Cerebellar cortex (tissue), 1 donor: Measurements from ENCODE around the gene JUP.
"Not testable (repeated sequence)": the region's sequence is repeated elsewhere in the genome, so short reads cannot be mapped to it uniquely, and the experiment has no call there.

Experiments
- DNase-seq: peaks from one replicate; pipeline ENCODE4 v3.0.0-alpha.2; 2015; ENCODE audit warnings: low spot score

The JUP gene

DNA sequence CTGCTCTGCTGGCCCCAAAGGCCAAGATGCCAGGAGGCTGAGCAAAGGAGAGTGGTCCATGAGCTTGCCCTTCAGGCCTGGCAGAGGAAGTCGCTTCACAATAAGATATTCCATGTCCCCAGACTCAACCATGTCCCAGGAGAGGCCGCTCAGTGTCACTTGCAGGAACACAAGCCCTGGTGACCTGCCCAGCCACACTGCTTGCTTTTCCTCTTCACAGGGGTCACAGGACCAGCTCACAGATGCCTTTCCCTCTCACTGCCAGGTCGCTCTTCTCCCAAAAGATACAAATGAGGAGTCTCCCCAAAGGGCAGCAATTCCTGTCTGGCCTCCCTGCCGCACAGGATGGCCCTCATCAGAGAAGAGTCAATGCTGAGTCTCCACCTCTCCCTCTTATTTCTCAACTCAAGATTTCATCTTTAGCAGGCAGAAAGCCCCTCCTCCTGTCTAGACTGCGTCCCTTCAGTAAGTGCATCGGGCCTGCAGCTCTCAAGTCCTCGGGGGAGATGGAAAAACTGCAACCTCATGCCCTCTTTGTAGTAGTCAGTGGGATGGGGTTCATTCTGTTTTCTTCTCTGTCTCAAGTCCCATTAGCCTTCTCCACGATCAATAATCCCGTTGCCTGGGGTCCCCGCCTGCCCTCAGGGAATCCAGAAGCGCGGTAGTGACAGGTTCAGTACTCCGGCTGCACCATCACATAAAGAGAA is 5.0 kb downstream of the JUP start:
- DNase-seq = no peak

DNA sequence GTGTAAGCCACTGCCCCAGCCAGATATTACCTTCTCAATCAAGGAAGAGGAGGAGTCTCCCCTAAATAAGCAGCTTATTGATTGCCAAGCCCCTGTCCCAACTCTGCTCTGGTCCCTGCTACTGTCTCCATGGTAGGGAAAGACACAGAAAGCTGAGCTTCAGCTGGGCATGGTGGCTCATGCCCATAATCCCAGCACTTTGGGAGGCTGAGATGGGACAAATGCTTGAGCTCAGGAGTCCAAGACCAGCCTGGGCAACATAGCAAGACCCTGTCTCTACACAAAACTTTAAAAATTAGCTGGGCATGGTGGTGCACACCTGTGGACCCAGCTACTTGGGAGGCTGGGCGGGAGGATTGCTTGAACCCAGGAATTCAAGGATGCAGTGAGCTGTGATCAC is 6.6 kb downstream of the JUP start:
- DNase-seq = no peak

DNA sequence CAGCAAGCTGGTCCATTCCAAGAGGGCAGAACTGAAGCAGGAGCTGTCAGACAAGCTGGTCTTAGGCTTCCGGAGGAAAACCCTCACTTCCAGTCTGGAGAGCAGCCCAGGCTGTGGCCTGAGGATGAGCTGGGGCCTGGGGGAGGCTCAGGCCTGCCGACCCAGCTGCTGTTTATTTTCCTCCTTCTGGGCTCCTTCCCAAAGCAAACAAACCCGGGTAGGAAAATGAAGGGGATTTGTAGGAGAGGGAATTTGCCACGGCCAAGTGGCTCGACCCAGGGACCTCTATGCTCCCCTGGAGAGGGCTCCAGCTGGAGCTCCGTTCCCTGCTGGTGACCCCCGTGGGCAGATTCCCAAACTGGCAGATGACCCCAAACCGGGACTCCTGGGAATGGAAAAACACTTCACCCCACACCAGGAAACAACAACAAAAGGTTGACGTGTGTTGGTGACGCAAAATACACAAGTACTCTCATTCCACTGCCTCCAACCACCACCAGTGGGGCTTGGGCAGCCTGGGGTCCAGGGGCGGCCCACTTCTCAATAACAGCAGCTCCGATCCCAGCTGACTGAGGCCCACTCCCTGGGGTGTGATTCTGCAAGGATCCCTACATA is 8.8 kb downstream of the JUP start:
- peak; percentile 83 for DNase-seq

- no peak for DNase-seq
Observed at GRCh38 chr17:41777157-41777573, 9.3 kb downstream of the JUP start.

- DNase-seq = not testable (repeated sequence)
Observed at GRCh38 chr17:41776262-41776900, 10.1 kb downstream of the JUP start.

- no peak for DNase-seq
Observed at GRCh38 chr17:41775394-41776226, 10.9 kb downstream of the JUP start.

DNA sequence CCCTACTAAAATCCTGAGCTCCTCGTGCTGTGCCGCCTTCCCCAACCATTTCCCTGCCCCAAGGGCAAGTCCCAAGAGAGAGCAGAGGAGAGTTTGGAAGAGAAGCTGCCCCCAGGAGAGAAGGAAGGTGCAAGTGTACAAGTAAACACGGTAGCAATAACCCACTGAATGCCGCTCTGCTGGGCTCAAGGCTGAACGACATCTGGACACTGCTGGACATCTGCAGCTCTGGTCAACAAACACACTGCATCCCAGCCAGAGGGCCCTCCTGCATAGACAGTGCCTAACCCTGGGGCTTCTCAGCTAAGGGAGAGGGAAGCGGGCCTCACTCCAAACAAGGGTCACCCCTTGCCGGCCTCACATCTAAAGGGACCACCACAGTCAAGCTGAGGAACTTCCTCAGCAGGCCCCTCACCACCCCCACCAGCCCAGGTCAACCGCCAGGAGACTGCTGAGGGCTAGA is 12.7 kb downstream of the JUP start:
- DNase-seq = no peak

- no peak for DNase-seq
Observed at GRCh38 chr17:41773190-41773588, 13.3 kb downstream of the JUP start.

DNA sequence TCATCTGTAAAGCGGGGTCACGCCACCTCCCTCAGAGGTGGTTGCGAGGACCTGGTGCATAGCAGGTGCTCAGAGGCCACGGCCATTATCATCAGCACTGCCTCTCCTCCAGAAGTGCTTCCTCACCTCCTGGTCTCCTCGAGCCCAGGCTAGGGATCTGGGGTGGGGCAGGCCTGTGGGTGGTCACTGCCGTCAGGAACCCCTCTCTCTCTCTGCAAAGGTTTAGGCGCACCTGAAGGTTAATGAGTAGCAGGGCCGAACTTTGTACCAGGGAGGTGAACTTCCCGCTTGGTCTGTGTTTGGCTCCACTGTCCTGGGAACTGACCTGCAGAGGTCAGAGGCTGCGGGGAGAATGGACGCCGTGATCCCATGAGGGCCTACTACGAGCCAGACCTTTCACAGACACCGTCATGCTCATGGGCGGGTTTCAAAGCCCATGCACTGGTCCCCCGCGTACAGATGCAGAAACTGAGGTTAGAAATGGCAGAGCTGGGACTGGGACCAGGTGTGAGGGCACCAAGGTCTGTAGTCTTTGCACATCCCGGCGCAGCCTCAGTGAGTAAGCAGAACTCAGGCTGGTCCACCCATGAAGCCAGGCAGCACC is 13.8 kb downstream of the JUP start:
- no peak for DNase-seq

GRCh38 chr17:41772218-41772585 is 14.3 kb downstream of the JUP start:
- DNase-seq = no peak

- no peak for DNase-seq
Observed at GRCh38 chr17:41771389-41772206, 14.9 kb downstream of the JUP start.

- DNase-seq = no peak
Observed at GRCh38 chr17:41769985-41770384, 16.5 kb downstream of the JUP start.

GRCh38 chr17:41769346-41769862 is 17.1 kb downstream of the JUP start:
- no peak for DNase-seq

DNA sequence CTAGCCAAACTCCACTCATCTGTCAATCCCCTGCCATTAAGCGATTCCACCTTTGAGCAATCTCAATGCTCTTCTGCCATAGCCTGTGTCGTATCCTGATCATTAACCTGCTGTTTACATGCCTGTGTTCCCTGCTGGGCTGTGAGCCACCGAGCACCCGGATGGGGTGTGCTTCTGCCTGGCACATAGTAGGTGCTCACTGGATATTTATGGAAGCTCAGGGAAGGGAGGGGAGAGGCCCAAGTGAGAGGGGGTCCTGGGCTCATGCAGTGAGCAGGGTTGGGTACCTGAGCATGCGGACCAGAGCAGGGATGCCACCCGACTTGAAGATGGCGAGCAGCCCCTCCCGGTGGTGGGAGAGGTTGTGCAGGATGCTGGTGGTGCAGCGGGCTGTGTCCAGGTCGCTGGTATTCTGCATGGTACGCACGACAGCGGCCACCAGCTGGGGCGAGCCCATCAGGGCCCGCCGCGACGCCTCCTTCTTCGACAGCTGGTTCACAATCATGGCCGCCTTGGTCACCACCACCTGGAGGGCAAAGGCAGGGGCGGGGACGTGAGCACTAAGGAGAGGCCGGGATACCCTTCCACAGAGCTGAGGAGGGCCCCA is 17.7 kb downstream of the JUP start:
- no peak for DNase-seq

- no peak for DNase-seq
Observed at GRCh38 chr17:41767324-41768042, 19.0 kb downstream of the JUP start.

DNA sequence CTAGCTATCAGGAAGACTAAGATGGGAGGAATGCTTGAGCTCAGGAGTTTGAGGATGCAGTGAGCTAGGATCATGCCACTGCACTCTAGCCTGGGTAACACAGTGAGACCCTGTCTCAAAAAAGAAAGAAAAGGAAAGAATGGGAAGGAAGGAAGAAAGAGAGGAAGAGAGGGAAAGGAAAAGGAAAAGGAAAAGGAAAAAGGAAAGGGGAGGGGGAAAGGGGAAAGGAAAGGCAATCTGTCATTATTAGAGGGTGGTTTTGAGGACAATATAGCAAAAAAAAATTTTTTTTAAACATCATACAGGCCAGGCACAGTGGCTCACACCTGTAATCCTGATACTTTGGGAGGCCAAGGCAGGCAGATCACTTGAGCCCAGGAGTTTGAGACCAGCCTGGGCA is 20.4 kb downstream of the JUP start:
- no peak for DNase-seq

DNA sequence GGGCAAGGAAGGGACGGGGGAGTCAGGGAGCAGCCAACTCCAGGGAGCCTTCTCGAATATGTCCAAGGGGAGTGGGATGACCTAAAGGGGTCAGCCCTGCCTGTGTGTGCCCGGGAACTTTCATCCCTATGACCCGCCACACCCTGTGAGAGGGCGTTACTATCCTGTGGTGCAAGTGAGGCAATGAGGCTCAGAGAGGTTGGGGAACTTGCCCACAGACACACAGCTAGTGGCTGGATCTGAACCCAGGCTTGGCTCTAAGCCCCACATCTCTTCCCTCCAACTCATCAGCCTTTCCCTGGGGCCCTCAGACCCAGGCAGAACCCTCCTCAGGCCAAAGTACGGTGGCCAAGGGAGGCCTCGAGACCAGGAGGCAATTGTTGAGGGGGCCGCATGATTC is 23.2 kb downstream of the JUP start:
- no peak for DNase-seq

- DNase-seq = no peak
Observed at GRCh38 chr17:41762841-41763240, 23.7 kb downstream of the JUP start.

GRCh38 chr17:41762391-41762790 is 24.1 kb downstream of the JUP start:
- DNase-seq = no peak

DNA sequence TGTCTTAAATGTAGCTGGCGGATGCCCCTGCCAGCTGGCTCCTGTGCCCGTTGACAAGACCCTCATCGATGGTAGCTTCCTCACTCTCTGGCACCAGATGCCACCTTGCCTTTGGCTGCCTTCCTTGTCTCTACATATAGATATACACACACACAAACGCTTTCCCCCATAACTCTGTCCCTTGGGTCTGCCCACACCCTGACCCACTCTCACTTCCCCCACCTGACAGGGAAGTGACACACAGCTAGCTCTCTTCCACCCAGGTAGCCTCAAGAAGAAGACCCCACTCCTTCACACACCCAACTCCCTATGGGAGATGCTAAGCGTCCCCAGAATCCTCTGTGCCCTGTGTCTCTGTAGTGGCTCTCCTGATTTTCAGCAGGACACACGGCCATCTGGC is 25.6 kb downstream of the JUP start:
- DNase-seq = no peak
